Activated T-cell treated with anti-CD3 and anti-CD28 coated beads, Interleukin-2, amount 50 U/mL, for 48 hours (primary cell): ENCODE data around the gene FAM163A.

ENCODE experiments used
- DNase-seq, 2 experiments: peaks; one replicate each; pipeline ENCODE4 v3.0.0-alpha.2; 2020

The FAM163A gene

GRCh38 chr1:179865377-179865776 lies 122.3 kb downstream of the FAM163A start:
- DNase-seq = no peak
